GM21367 (cell line): ENCODE measurements around the gene KLHL21.
A peak's percentile ranks its signal among the peaks of the same experiment; 100 is the strongest.

Source experiments
- ATAC-seq: cut with Tn5 transposase; IDR thresholded peaks from one replicate; pipeline ENCODE4 v1.9.1; 2021; ENCODE audit not compliant: unreplicated experiment

Gene KLHL21

DNA sequence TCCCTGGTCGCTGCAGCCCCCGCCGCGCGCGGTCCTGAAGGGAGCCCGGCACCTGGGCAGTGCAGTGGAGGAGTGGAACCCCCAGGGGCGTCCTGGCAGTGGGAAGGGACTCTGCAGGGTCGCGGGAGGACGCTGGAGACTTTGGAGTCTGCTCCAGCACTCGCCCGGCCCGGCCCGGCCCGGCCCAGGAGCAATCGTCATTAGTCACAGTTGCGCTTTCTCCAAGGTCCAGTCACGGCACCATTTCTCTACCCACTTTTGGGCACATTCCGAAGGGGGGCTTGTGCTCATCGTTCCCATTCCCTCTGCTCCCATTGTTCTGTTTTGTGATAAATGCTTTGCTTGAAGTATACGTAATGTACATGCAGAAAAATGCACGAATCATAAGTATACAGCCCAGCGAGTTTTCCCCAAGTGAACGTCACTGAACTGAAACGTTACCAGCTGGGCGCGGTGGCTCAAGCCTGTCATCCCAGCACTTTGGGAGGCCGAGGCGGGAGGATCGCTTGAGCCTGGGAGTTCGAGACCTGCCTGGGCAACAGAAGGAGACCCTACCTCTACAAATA lies 23.0 kb upstream of the KLHL21 start:
- ATAC-seq: peak; percentile 34

DNA sequence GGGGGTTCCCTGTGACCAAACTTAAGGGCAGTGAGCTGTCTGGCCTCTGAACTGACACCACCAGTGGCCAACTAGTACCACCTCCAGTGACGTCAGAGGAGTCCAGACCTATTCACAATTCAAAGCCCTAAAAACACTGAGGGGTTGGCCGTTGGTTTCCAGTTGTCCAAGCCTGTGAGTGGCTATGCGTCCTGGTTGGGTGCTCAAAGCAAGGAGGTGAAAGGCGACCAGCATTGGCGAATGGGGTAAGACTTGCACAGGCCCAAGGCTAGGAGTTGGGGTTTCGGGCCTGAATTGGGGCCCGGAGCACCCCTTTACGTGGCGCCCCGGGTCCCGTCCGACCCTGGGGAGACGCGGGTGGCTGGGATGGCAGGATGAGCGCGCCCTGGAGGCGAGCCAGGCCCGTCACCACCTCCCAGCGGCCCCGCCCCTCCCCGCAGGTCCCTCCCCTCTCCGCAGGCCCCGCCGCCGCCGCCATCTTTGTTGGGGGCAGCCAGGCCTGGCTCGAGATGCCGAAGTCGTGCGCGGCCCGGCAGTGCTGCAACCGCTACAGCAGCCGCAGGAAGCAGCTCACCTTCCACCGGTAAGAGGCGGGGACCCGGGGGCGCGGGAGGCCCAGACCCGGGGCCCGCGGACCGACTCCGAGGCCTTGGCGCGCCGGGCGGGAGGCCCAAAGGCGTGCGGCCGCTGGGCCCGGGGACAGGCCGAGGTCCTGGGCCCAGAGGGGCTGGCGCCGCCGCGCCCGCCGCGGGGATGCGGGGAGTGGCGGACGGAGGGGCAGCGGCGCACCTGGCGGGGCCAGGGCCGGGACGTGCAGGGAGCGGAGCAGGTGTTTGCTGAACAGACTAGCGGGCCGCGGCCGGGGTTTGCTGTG lies 22.3 kb upstream of the KLHL21 start, which contains the start of gene THAP3:
TSS of gene THAP3 (plus strand) at position 159 of the 874 bp plus-strand sequence. CDS start at position 510, 351 bp downstream.
- ATAC-seq: peak; percentile 75

DNA sequence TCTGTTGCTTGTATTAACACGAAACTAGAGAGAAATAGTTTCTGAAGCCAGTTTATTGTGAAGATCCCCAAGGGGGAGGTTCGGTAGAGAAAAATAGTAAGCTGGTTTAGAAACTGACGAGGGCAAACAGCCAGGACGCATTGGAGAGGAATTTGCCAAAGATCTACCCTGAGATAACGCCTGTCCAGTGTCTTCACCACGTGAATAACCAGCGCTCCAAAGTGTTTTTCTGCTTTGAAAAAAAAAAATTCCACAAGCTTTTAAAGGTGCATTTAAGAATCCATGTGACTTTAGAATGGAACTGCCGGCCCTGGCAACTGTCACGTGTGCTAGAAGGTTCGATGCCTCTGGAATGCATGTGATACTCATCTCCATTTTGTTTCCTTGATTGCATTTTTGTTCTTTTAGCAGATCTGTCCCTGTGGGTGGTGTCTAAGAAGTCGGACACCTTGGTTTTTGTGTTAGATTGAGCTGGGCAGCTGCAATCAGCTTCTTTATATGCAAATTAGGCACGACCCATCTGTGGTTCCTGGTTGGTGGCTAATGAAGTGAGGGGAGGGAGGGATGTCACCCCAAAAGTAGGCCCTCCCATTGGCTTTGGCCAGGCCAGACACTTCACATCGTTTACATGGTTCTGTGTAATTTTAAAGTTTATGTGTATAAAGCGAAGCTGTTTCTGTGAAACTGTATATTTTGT lies 20.7 kb upstream of the KLHL21 start:
- ATAC-seq: no peak

DNA sequence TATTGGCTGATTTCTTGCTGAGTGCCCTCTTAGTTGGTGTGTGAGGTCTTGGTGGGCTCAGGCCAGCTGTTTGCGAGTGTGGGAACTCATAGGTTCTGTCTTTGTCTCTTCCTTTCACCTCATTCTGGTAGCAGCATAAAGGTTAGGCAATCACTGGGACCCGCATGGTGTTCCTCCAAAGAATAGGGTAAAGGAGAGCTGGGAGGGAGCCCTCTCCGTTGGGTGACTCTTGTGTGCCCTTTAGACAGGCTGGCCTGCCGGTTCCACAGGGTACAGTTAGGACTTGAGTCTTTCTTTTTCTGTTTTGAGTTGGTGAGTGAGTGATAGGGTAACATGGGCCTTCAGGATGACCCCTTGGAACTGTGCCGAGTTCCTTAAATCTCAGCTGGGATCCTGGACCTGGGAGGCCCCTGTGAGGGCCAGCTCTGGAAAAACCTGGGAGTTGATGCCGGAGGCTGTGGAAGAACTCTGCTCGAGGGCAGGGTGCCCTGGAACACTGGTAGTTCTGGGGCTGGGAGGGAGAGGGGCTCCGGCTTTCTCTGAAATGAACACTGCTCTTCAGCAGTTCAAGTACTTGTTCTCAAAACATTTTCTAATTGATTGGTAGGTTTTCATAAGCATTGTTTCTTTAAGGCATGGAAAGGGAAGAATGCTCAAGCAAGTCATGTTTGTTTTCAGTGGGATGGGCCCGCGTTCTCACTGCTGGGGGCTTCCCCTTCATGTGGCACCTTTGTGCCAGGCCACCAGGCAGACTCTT lies 19.9 kb upstream of the KLHL21 start:
- ATAC-seq: no peak

DNA sequence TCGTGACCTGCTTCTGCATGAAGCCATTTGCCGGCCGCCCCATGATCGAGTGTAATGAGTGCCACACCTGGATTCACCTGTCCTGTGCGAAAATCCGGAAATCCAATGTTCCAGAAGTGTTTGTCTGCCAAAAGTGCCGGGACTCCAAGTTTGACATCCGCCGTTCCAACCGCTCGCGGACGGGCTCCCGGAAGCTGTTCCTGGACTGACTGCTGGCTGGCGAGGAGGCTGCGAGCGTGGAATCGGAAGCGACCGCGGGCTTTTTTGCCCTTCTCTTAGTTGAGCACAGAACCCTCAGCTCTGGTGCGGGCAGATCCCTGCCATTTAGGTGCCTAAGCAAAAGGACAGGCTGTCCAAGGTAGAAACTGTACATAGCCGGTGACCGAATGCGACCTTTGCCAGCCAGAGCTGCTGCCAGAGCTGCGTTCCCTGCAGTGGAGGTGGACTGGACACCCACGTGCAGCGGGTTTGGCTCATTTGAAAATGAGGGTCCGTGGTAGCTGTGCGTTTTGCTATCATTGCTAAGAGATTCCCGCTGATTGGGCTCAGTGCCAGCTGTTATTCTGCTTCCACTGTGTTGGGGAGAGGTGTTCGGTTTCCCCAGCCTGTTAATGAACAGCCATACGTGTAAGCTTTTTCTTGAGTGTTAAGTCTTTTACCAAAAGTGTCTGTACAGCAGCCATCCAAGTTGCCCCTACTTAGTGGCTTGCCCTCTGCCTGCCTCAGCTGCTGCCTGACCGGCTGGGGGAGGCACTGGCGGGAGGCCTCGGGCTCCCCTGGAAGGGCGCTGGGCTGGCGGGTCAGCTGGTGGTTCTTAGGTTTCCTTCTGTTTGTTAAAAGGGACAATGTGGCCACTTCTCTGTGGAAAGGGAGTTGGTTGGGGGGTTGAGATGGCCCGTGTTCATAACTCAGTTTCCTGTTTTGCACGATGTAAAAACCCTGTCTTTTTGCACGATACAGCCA lies 19.0 kb upstream of the KLHL21 start:
- no peak for ATAC-seq

DNA sequence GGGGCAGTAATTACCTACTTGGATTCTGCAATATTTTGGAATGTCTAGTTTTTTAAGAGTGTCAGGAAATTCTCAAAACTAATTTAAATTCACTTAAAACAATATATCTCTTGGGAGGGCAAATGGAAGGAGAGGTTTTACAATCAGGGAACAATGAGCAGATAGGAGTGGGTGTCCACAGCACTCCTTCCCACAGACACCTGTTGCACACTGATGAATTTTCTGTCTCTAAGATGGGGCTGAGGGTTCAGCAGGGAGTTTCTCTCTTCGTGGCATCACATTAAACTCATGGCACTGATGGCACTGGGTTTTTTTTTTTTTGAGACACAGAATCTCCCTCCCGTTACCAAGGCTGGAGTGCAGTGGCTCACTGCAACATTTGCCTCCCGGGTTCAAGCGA lies 16.4 kb upstream of the KLHL21 start:
- no peak for ATAC-seq

DNA sequence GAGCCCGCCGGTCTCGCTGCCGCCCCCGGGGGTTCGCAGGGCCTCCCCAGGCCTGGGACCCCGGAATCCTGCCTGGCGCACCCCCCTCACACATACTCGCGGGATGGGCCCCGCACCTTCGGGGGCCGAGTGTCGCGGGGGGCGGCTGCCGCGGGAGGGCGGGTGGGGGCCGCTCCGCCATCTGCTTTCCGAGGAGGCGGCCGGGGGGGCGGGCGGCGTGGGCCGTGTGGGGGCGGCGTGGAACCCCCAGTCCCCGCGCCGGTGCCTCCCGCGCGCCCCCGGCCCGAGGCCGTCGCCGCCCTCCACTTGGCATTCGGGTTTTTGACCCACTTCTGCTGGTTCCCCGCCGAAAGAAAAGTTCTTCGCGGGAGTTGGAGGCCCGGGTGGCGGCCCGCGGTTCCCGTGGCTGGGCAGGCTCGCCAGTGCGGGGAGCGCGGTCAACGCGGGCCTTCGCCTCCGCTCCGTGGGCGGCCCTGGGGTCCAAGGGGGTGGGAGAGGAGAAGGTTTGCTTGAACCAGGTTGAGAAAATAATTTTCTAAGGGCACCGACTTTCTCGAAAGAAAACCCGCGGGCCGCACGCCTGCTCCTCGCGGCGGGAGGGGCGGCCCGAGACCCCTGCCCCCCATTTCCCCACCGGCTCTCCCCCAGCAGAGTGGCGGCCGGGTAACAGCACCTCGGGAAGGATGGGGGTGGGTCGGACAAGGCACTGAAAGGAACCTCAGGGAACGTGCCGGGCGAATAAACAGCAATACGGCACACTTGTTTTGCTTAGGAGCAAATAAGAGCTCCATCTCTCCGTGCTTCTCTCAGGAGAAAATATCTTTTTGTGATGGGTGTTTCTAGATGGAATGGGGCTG lies 12.5 kb upstream of the KLHL21 start:
- no peak for ATAC-seq

DNA sequence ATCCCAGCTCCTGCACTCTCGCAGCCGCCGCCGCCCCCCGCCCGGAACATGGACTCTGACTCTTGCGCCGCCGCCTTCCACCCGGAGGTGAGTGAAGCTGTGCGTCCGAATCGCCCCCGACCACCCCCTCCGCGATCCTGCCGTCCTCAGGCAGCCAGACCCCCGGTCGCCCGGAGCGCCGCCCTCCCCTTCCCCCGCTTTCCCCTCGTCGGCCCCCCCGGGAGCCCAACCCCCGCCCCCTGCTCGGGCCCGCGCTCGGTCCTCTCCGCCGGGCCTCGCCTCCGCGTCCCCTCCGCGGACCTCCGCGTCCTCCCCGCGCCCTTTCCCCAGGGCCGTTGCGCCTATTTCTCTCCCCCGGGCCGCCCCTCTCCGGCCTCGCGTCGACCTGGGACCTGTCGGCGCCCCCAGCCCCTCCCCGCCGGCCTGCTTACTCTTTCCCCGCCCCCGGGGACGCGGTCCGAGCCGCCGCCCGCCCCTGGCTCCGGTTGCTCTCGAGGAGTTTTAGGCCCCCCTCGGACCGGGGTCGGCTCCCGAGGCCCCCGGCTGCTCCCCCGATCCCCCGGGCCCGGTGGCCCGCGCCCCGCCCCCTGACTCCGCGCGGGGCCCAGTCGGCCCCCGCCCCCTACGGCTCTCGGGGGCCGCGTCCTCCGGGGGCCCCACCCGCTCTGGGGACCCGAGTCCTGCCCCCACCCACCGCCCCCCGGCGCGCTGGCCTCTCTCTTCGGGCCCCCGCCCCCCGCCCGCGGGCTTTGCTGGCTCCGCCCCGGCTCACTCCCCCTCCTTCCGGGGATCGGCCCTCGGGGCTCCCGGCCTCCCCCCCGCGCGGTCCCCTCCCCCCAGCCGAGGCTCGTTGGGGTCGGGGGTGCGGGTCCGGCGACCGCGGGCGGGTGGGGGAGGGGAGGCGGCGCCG lies 11.6 kb upstream of the KLHL21 start:
- ATAC-seq: no peak

DNA sequence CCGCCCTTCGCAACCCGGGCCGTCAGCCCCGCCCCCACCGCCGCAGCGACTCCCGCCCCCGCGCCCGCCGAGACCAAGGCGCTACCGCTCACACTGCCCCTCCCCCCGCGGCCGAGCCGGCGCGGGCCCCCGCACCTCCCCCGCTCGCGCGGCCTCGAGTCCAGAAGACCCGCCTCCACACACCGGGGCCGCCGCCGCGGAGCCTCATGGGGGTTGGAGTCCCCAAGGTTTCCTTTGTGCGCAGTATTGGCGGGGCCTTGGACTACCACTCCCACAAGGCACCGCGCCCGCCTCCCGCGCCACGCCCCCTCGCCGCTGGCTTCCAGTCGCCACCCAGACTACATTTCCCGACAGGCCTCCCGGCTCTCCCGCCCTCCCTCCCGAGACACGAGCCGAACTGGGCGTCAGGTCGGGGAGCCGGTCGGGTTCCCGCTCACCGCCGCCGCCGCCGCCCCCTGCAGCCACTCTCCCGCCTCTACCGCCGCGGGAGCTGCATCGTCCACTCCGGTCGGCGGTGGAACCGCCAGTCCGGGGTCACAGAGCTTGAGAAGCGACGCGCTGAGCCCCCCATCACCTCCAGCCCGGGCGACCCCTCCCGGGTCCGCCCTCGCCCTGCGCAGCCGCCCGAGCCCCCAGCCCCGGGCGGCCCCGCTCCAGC lies 10.8 kb upstream of the KLHL21 start, which contains the start of gene PHF13:
TSS of gene PHF13 (plus strand) at position 371 of the 658 bp plus-strand sequence. CDS start 336 bp downstream, outside the sequence.
- ATAC-seq: peak; percentile 92

DNA sequence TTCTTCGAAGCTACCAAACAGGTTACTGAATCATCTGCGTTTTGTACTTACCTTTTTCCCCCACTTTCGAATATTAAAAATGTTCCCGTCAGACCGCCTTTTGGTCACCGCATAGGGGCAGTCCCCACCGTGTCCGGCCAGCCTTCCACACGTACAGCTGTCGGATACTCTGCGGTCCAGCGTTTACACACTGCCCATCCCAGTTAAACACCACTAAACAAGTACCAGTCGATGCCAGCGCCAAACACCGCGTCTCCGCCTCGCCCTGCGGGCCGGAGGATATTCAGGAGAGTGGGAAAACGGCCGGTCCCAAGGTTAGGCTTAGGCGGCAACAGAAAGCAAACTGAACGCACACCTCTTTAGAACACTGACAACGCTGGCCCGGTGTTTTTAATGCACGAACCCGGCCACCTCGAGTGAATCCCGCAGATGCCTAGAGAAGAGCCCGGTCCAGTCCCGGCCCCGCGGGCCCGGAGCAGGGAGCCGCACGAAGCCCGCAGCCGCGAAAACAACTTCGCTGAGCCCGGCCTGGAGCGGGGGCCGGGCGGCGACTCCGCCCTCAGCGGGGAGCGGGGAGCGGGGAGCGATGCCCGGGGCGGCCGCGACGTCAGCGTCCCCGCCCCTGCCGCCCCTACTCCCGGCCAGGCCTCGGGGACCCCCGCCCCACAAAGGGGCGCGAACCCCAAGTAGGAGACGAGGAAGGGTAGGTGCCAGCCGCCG lies 10.1 kb upstream of the KLHL21 start:
- peak; percentile 23 for ATAC-seq

DNA sequence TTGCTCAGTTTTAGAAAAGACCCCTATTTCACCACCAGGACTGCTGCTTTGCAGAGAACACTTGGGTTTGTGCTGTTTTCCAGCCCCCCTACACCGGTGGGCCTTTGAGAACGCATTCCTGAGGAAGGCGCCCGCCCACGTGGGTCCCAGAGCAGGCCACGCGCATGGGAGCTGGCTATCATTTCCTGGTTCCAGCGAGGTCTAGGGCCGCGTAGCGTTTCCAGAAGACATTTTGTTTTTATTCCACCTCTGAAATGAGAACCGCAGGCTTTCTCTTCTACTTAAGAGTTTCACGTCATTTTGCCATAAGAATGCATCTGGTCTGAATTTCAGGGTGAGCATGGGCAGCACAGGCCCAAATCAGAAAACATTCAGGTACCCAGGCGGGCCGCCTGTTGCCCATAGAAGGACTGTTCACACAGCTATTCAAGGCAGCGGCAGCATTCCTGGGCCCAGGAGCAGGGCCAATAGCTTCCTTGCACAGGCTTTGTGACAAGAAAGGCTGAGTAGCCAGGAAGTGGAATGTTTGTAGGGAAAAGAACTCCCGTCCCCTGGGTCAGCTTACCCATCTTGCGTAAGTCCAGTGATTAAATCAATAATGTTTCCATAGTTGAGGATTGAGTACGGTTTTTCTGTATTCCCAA lies 1.4 kb upstream of the KLHL21 start:
- ATAC-seq: no peak

DNA sequence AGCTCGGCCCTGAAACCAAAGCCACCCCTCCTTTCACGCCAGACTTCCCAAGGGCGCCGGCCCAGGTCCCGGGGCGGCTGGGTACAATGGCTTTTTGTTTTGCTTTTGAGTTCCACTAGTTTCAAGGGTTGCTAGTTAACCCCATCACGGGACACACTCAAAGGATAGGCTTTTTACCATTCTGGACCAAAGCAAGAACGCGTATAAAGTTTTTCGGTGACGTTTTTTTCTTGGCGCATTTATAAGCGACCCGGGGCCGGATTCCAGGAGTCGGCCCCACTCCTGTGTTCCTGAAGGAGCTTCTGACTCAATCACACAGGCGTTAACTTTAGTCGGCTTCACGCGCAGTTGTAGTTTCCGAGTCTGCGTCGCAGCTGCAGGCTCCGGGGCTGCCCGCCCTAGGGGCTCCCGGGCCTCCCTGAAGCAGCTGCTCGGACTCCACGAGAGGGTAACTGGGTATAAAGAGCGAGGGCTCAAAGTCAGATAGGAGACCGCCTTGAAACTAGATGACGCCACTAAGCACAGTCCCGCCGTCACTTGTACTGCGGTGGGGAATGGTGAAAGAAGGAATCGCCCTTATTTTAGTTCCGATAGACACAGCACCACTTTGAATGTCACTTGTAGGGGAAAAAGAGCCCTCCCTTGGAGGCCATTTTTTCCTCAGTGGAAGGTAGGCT lies 707 bp upstream of the KLHL21 start:
- ATAC-seq: peak; percentile 13

DNA sequence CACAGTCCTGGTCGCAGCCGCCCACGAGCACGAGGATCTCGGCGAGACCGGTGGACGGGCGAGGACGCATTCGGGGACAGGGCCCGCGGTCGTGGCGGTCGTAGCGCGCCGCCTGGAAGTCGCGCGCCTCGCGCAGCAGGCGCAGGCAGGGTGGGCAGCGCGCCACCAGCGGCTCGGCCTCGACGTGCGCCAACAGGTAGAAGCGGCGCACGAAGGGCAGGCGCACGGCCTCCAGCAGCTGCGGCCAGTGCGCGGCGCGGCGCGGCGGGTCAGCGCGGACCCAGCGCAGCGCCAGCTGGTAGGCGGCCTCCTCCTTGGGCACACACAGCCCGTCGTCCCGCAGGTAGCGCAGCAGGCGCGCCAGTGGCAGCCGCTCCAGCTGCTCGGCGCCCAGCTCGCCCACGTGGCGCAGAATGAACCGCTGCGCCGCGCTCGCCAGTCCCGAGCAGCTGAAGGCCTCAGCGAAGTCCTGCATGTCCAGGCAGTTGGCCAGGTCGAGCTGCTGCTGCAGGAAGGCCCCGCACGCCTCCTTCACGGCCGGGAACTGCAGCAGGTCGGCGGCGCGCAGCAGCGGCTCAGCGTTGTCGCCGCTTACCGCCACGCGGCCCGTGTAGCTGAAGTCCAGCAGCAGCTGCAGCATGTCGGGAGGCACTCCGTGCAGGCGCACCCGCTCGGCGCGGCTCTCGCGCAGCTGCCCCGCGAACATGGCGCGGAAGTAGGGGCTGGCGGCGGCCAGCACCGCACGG lies 573 bp downstream of the KLHL21 start:
- peak; percentile 8 for ATAC-seq

DNA sequence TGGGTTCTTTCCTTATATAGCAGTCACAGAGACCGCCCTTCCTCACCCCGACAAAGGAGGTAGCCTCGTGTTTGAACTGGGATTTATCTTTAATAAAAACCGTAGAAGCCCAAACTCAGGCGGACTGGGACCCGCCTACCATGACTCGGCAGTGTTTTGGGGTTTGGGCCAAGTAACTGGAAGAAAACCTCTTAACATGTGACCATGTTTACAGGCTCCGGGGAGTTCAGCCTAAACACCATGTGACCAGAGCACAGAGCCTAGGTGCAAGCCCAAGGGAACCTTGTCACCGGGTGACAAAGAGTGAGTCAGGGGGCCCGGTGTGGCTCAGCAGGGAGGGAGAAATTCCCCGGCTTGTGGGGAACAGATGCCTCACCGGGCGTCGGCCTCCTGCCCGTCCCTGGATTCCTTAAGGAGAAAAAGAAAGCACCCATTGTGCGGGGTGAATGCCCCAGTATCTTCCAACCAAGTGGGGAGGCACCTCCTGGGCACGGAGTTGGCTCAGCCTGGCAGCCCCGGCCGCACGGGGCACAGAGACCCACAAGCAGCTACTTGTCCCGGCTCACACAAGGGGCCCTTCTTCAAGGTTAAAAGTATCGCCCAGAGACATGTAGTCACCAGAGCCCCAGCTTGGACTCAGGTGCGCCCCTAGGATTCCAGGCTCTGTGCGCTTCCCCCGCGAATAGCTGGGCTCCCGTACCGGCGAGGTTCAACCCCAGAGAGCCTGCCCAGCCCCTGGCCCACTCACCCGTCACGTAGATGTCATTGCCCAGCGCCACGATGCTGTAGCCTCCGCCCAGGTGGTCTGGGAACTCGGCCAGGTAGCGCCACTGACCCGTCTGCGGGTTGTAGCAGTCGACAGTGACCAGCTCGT lies 1.4 kb downstream of the KLHL21 start:
- ATAC-seq: no peak
